Testis (tissue), 2 donors: ENCODE measurements around the gene TOE1.

Source experiments
- POLR2A ChIP-seq: fragments of 450-650 bp; IDR thresholded peaks from one replicate; pipeline ENCODE4 v1.6.1; 2017; ENCODE audit warnings: antibody characterized with exemption, mild to moderate bottlenecking, moderate library complexity
- TF ChIP-seq, protein P1 (sequence below), 3 experiments: fragments of 450-650 bp in 2 of 3; fragments of 200-600 bp in 1 of 3; sonication (generic) in 1 of 3; IDR thresholded peaks; one replicate each; pipeline ENCODE4 v1.5.1; 2016 to 2019; ENCODE audit warnings: antibody characterized with exemption in 3 of 3, mild to moderate bottlenecking in 2 of 3, moderate library complexity in 1 of 3

DNA sequence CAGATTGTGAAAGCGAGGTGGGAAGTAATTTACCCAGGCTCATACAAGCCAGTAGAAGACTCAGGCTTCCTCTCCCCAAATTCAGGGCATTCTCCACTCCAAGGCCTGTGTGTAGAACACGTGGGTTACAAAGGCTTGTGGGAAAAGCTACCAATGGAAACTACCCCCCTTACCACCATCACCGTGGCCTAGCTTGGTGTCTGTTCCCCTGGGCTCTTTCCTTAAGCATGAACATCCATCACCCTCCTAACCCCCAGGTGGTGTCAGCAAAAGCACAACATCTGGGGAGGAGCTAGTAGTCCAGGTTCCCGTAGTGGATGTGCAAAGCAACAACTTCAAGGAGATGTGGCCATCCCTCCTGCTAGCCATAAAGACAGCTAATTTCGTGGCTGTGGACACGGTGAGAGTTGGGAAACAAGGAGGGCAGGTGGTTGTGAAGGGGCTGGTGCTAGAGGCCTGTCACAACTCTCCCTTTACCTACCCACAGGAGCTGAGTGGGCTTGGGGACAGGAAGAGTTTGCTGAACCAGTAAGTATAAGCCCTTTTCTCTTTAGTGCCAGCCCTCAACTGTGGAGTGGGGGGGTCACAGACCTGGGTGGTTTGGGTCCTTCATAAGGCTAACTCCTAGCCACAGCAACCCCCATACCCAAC is 971 bp downstream of the TOE1 start:
- no peak for TF ChIP-seq POLR2A
- TF ChIP-seq, protein P1, sequence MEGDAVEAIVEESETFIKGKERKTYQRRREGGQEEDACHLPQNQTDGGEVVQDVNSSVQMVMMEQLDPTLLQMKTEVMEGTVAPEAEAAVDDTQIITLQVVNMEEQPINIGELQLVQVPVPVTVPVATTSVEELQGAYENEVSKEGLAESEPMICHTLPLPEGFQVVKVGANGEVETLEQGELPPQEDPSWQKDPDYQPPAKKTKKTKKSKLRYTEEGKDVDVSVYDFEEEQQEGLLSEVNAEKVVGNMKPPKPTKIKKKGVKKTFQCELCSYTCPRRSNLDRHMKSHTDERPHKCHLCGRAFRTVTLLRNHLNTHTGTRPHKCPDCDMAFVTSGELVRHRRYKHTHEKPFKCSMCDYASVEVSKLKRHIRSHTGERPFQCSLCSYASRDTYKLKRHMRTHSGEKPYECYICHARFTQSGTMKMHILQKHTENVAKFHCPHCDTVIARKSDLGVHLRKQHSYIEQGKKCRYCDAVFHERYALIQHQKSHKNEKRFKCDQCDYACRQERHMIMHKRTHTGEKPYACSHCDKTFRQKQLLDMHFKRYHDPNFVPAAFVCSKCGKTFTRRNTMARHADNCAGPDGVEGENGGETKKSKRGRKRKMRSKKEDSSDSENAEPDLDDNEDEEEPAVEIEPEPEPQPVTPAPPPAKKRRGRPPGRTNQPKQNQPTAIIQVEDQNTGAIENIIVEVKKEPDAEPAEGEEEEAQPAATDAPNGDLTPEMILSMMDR (IDR thresholded peaks at IDR 0.05), result no peak
